GM19239 (cell line): Measurements from ENCODE around the gene MDH1.

Source experiments
- DNase-seq: peaks from one replicate; pipeline ENCODE4 v3.0.0; 2011; ENCODE audit warnings: low spot score; ENCODE audit not compliant: insufficient read length
- FAIRE-seq: peaks from 2 replicates; lab custom pipeline; 2011; peaks lifted over from hg19 to GRCh38; lab: Jason Lieb, UNC

The MDH1 gene

GRCh38 chr2:63627866-63628265 lies 39.1 kb downstream of the MDH1 start:
- no peak for FAIRE-seq
- no peak for DNase-seq

- FAIRE-seq (no peak), DNase-seq (no peak)
Observed at GRCh38 chr2:63628403-63628942, 39.7 kb downstream of the MDH1 start.

- DNase-seq (no peak), FAIRE-seq (no peak)
Observed at GRCh38 chr2:63631501-63631900, 42.7 kb downstream of the MDH1 start.

GRCh38 chr2:63632382-63632781 lies 43.6 kb downstream of the MDH1 start:
- DNase-seq (no peak), FAIRE-seq (no peak)

- DNase-seq (no peak), FAIRE-seq (no peak)
Observed at GRCh38 chr2:63639344-63639743, 50.6 kb downstream of the MDH1 start.

- DNase-seq (no peak), FAIRE-seq (no peak)
Observed at GRCh38 chr2:63642946-63643345, 54.2 kb downstream of the MDH1 start.

GRCh38 chr2:63643486-63643885 lies 54.7 kb downstream of the MDH1 start:
- DNase-seq (no peak), FAIRE-seq (no peak)

- FAIRE-seq (no peak), DNase-seq (no peak)
Observed at GRCh38 chr2:63648632-63649031, 59.9 kb downstream of the MDH1 start.

GRCh38 chr2:63649829-63650228 lies 61.1 kb downstream of the MDH1 start:
- DNase-seq = no peak
- FAIRE-seq = no peak

GRCh38 chr2:63650756-63651155 lies 62.0 kb downstream of the MDH1 start:
- FAIRE-seq (no peak), DNase-seq (no peak)

GRCh38 chr2:63651356-63651755 lies 62.6 kb downstream of the MDH1 start:
- FAIRE-seq = no peak
- DNase-seq = no peak

GRCh38 chr2:63651861-63652651 lies 63.3 kb downstream of the MDH1 start:
- no peak for FAIRE-seq
- no peak for DNase-seq

- FAIRE-seq = no peak
- DNase-seq = no peak
Observed at GRCh38 chr2:63652652-63652985, 63.9 kb downstream of the MDH1 start.

GRCh38 chr2:63654959-63655358 lies 66.2 kb downstream of the MDH1 start:
- no peak for FAIRE-seq
- DNase-seq = no peak
